HG02973 (cell line): ENCODE measurements around the gene DVL1.

Experiments used
- ATAC-seq: cut with Tn5 transposase; IDR thresholded peaks from one replicate; pipeline ENCODE4 v1.9.1; 2021; ENCODE audit warnings: moderate library complexity; ENCODE audit not compliant: unreplicated experiment

The DVL1 gene

DNA sequence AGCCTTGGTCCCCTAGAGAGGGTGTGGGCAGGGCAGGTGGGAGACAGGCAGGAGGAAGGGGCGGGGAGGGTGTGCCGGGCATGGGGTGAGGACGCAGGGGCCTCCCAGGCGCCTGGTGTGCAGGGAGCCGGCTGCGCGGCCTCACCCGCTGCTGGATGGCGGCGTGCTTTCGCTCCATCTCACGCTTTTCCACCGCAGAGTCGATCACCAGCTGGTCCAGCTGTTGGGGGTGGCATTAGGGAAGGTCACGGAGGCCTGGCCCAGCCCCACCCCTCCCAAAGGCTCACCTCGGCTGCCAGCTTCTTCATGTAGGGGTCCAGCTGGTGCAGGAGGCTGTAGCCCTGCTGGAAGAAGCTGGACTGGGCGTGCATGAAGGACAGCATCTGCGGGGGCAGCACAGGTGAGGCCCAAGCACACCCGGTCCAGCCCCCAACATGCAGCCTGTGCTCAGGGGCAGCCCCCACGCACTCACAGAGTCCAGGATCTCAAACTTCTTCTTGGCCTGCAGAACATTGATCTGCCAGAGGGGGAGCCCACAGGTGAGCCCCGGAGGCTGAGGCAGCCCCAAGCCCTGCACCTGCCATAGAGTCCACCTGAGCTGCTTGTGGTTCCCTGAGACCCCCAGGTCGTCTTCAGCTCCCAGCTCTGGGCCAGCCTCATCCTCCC, 49.4 kb downstream of the DVL1 start:
- peak; percentile 41 for ATAC-seq

DNA sequence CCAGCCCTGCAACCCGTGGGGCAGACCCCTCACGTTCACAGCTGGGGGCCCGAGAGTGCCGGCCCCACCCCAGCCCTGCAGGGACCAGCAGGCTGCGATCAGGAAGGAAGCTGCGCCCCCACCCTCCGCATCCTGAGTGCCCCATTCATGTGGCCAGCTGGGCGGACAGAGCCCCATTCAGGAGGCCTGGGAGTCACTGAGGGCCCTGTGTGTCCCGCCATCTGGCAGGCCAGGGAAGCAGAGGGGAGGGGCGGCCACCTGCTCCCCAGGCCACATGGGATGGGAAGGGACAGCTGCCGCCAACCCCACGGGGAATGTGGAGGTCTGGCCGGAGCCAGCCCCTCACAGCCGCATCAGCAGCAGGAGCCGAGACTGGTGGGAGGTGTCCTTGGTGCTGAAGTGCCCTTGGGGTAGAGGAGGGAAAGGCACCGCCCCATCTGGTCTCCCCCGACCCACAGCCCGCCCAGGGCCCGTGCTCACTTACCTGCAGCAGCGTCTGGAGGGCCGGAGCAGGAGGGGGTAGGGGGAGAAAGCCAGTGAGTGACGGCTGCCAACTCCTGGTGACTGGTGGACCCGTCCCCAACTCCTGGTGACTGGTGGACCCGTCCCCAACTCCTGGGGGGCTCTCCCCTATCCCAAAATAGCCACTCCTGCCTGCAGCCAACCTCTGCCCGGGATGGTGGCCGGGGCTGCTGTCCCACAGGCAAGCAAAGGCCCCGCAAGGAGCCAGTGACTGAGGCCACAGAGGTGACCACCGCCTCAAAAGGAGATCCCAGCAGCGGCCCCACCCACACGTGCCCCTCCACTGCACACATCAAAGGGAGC, 50.1 kb downstream of the DVL1 start:
- no peak for ATAC-seq

DNA sequence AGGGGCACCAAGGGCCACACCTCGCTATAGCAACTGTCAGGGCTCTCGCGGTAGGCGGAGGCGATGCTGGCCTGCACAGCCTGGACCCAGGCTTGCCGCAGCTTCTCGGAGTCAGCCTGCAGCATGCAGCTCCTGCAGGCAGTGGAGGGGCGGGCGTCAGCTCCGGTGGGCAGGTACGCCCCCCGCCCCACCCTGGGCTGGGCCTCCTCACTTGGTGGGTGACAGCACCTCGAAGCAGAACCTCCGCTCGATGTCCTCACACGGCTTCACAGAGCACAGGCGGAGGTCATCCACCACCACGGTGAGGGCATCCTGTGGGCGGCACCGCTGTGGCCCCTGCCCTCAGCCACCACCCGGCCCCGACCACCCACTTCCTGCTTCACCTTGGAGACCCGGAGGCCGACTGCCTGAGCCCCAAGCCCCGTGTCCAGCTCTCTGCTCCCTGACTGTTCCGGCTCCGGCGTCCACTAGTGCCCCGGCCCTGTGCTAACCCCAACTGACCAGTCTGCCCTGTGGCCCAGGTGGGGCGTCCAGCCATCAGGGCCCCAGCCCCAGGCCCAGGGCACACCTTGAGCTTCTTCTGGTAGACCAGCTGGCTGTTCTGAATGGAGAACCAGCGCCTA, 51.3 kb downstream of the DVL1 start:
- ATAC-seq = no peak

DNA sequence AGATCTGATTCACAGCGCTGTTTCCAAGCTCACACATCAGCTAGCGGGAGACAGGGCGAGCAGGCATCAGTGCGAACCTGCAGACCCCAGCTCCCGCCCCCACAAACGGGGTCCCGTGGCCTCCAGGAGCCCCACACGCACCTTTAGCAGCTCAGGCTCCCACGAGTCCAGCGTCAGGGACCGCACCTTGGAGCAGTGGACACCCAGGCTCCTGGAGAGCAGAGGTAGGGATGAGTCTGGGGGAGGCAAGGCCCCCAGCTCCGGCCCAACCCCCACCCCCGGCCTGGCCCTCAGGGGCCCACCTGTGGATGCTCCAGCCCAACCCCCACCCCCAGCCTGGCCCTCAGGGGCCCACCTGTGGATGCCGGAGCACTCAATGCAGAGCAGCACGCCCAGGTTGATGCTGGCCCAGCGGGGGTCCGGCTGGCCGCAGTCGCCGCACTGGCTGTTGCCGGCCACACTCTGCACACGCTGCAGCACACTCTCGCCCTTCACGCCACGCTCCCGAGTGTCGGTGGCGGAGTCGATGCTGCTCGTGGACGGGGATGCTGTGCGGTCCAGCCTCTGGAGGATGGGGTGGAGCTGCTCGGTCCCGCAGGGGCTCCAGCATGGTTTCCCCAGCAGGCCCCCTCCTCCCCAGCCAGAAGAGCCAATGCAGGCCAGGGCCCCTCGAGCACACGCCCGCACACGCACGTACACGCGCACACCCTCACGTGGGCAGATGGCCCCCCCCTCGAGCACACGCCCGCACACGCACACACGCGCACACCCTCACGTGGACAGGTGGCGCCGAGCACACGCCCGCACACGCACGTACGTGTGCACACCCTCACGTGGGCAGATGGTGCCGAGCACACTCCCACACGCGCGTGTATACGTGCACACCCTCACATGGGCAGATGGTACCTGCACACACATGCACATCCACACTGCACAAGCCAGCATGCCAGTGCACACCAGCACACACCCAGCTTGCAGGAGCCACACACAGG, 52.9 kb downstream of the DVL1 start:
- no peak for ATAC-seq

DNA sequence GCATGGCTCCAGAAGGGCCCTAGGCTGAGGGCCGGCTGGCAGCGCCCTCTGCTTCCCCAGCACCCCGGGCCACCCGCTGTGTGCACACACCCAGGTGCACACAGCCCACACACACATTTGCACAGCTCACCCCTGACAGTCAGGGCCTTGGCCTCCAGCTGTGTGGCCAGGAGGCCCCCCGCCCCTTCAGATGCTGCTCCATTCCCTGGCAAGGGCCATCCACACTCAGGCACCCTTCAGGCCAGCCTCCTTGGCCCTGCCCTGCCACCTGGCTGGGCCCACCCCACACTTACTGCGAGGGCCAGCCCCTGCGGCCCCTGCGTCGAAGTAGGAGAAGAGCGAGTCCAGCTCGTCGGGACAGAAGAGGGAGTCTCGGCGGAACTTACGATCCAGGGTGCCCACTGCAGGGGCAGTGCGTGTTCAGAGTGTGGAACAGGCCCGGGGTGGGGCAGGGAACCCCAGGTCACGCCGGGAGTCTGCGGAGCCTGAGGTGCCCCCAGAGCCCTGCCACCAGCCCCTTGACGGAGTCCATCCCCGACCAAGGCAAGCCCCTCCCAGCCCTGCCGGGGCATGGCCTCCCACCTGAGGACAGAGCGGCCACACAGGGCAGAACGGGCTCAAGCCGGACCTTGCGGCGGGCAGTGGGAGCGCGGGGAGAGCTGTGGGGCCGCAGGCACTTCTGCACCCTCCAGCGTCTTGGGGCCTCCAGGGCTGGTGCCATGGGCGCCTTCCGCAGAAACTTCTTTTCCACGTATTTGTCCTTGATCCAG, 53.9 kb downstream of the DVL1 start:
- ATAC-seq = no peak

DNA sequence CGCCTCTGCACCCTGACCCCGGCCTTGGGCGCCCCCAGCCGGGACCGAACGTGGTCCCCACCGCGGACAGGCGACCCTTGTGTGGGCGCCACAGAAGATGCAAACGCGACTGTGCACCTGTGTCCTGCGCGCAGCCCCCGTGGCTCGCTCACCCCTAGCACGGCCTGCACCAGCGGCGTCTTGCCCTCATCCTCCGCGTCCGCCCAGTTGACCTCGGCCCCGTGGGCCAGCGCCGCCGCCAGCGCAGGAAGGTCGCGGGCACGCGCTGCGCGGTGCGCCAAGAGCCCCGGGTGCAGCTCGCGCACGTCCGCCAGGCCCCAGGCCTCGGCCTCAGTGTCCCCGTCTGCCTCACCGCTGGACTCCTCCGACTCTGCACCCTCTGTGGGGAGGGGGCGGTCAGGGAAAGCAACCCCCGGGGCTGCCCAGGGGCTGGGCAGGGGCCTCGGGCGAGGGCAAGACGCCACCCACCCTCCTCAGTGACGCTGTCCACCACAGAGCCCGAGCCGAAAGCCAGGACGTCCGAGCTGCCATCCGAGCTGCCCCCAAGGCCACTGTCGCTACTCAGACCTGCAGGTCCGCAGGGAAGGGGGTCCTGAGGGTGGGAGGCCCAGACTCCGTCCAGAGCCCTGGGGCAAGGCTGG, 54.8 kb downstream of the DVL1 start:
- no peak for ATAC-seq

DNA sequence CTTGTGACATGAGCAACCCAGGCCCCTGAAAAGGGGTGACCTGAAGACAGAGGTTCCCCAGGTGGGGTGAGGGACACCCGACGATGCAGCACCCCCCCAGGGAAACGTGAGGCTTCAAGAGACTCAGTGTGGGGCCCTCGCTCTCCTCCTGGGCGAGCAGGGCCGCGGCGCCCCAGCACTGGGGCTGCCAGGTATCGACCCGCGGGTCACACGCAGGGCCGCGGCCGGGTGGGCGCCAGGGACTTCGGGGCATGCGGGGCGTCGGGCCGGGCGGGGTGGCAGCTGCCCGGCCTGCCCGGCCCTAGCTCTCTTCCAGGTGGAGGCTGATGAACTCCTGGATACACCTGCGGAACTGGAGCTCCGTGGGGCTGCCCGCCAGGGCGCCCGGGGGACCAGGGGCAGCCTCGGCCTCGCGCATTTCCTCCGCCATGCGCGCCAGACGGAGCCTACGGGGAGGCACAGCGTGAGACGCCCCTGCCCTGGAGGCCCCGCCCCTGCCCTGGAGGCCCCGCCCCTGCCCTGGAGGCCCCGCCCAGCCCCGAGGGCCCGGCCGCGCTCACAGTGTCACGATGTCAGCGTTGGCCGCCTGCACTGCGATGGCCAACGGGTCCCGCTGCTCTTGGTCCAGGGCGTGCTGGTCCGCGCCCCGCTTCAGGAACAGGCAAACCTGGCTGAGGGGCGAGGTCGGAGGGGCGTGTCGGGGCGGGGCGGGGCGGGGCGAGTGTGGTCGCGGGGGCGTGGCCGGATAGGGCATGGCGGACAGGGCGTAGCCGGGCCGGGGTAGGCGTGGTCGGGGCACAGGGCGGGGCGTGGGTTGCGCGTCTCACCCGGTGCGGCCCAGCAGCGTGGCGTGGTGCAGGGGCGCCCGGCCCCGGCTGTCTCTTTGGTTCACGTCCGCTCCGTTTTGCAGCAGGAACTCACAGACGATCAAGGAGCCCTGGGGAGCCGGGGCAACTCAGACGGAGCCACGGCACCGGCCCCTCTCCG, 55.7 kb downstream of the DVL1 start:
- no peak for ATAC-seq

DNA sequence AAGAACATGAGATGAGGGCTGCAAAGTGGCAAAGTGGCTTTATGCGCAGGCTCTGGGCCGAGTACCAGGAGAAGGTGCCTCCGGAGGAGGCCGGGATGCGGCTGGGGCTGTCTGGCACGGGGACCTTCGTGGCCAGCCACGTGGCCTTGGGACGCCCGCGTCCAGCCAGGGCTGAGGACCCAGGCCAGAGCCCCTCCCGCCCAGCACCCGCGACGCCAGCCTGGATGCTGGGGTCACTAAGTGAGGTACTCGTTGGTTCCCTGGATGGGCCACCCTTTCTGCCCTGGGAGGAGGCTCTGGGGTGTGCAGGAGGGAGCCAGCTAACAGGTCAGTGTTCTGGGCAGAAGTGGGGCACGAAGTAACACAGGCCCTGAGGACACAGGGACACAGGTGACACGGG, 56.4 kb downstream of the DVL1 start:
- no peak for ATAC-seq

DNA sequence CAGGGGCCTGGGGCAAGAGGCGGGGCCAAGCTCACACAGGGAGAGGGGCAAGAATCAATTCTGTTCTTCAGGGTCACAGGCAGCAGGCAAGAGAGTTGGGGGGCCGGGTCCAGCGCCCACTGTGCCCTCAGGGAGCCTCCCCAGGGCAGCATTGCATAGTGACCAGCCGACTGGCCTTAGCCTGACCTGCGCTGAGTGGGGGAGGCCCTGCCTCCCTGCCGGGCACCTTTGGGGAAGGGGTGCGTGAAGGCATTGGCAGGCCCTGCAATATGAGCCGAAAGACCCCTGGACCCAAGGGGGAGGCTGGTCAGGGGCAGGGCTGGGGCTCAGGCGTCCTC, 56.8 kb downstream of the DVL1 start:
- no peak for ATAC-seq

DNA sequence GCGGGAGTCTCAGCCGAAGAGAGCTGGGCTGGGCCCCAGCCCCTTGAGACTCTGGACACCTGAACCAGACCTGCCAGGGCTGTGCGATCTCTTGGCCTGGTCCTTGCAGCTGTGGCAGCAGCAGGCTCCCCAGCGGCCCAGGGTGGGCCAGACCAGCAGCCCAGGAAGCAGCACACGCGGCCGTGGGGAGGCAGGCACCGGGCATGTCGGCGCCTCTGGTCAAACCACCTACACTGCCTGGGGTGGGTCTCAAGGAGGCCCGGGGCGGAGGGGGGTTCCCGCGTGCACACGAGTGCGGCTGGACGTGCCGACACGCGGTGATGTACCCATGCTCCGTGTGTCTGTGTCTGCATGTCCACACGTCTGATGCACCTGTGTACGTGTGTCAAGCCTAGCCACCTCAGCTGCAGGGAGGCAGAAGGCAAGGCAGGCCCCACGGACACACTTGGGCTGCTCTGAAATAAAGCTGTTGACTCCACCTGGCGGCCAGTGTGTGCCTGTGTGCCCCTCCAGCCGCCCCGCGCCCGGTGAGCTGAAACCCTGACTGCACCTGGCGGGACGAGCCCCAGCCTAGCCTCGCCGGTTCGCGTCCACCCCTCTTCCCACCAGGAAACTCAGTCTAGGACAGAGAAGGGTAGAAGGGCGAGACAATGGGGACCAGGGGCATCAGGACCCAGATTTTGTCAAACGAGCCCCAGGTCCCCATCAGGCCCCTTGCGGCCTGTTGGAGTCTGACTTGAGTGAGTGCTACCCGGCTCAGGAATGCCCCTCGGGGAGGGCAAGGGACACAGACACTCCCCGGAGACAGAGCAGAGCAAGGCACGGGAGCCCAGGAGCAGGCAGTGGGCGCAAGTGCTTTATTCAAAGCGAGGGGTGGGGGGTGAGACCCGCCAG, 57.4 kb downstream of the DVL1 start:
- no peak for ATAC-seq

DNA sequence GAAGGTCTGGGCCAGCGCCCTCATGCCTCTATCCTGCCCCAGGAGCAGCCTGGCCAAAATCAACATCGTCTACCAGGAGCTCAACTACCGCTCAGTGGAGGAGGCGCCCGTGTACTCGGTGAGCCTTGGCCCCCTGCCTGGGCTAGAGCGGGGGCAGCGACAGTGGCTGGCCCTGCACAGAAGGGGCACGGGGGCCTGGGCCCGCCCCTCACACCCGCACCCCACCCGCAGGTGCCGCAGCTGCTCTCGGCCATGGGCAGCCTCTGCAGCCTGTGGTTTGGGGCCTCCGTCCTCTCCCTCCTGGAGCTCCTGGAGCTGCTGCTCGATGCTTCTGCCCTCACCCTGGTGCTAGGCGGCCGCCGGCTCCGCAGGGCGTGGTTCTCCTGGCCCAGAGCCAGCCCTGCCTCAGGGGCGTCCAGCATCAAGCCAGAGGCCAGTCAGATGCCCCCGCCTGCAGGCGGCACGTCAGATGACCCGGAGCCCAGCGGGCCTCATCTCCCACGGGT, 58.1 kb downstream of the DVL1 start:
- no peak for ATAC-seq

DNA sequence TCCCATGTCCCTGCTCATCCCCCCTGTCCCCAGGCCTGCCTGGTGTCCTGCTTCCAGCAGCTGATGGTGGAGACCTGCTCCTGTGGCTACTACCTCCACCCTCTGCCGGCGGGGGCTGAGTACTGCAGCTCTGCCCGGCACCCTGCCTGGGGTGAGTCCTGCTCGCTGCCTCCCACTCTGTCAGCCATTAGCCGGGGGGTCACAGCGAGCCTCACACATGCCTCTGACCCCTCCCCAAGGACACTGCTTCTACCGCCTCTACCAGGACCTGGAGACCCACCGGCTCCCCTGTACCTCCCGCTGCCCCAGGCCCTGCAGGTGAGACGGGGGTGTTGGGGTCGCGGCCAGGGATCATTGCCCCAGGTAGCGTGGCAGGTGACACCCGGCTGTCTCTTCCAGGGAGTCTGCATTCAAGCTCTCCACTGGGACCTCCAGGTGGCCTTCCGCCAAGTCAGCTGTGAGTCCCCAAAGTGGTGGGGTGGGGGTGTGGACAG, 58.9 kb downstream of the DVL1 start:
- ATAC-seq = no peak

DNA sequence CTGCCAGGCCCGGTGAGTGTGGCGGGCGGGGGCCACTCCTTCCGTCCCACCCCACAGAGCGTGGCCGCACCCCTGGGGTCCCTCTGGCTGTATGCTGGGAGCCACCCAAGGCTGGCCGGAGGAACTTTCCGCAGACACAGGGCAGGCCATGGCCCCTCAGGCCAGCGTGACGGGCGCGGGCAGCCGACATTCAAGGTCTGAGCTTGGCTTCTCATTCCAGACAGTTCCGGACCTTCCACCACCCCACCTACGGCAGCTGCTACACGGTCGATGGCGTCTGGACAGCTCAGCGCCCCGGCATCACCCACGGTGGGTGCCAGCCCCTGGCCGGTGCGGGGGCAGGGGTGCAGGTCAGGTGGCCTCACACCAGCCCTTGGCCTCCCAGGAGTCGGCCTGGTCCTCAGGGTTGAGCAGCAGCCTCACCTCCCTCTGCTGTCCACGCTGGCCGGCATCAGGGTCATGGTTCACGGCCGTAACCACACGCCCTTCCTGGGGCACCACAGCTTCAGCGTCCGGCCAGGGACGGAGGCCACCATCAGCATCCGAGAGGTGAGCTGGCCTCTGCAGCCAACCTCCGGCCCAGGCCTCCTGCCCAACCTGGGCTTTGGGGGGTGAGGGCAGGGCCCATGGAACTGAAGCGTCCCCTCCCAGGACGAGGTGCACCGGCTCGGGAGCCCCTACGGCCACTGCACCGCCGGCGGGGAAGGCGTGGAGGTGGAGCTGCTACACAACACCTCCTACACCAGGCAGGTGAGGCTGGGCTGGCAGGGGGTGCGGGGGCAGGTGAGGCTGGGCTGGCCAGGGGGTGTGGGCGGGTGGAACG, 61.7 kb downstream of the DVL1 start:
- ATAC-seq = no peak

DNA sequence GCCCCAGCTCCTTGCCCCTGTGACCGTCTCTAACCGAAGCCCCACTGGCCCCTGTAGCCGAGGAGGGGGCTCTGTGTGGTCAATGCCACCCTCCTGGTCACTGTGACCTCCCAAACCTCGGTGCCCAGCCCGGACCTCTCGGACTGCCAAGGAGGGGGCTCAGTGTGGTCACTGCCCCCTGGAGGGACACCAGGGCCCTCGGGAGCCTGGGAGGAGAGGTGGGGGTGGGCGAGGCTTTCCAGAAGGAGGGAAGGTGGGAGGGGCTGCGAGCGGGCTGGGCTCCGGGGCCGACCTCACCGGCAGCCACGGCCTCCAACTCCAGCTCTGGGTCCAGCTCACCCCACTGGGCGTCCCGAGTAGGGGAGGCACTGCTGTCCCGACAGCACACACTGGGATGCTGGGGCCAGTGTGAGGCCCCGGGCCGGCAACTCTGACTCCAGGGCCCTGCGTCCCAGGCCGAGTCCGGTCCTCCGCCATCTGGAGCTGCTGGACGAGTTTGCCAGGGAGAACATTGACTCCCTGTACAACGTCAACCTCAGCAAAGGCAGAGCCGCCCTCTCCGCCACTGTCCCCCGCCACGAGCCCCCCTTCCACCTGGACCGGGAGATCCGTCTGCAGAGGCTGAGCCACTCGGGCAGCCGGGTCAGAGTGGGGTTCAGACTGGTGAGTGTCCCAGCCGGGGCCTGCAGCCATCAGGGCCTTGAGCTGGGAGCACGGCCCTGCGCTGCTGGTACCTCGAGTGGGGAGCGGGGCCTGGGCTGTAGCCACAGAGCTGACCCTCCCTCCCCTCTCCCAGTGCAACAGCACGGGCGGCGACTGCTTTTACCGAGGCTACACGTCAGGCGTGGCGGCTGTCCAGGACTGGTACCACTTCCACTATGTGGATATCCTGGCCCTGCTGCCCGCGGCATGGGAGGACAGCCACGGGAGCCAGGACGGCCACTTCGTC, 62.6 kb downstream of the DVL1 start:
- no peak for ATAC-seq

DNA sequence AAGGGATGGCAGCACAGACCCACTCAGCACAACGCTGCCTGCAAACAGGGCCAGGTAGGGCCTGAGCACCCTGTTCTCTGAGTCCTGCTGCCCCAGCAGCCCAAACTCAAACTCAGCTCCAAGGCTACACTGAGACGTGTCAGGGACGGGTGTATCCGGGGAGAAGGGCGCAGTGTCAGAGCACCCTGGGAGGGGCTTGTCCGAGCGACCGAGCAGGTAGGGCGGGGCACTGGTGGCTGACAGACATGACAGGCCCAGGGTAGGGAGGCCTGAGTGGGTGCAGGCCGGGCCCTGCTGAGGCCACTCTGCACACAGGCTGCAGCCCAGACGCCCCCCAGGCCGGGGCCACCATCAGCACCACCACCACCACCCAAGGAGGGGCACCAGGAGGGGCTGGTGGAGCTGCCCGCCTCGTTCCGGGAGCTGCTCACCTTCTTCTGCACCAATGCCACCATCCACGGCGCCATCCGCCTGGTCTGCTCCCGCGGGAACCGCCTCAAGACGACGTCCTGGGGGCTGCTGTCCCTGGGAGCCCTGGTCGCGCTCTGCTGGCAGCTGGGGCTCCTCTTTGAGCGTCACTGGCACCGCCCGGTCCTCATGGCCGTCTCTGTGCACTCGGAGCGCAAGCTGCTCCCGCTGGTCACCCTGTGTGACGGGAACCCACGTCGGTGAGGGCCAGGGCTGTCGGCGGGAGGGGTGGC, 63.5 kb downstream of the DVL1 start:
- no peak for ATAC-seq
